Inferior parietal cortex (tissue), 1 donor: Measurements from ENCODE around the gene FYB1.

ENCODE experiments used
- DNase-seq: peaks from one replicate; pipeline ENCODE4 v3.0.0-alpha.2; 2016; ENCODE audit errors: extremely low spot score

FYB1 gene

GRCh38 chr5:39119404-39120051, 99.8 kb downstream of the FYB1 start:
- DNase-seq: no peak

DNA sequence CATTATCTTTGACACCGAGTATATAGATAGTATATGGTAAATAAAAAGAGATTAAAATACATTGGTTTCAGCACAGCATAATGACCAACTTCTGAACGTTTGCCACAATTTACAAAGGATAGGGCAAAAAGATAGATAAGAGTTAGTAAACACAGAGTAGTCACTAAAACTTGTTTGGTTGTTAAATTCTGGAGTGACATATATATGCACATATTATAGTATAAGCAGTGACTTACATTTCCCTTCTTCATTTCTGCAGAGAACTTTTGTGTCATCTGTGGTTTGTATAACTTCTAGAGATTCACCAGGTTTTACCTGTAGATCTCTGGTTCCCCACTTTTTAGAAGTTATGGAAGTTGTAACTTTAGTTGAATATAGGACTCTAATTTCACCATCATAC, 100.7 kb downstream of the FYB1 start:
- no peak for DNase-seq

GRCh38 chr5:39117401-39117800, 102.0 kb downstream of the FYB1 start:
- DNase-seq: no peak

- DNase-seq: no peak
Measured at GRCh38 chr5:39116344-39117170, 102.8 kb downstream of the FYB1 start.

GRCh38 chr5:39115644-39116343, 103.6 kb downstream of the FYB1 start:
- no peak for DNase-seq

DNA sequence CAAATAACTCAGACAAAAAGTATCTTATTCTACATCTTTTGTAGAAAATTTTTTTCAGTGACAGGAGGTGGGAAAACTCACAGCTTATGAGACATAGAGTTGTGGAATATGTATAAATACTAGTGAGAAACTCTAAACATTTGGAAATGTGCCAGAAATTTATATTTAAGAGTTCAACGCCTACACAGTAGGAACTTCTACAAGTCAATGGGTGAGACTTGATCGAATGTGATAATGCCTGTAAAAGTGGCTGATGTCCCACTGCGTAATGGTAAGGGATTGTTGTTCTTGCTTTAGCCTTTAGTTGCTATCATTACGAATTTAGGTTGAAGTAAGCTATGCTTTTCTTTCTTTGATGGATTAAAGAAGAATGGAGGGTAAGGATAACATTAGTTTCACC, 105.2 kb downstream of the FYB1 start:
- DNase-seq: no peak

DNA sequence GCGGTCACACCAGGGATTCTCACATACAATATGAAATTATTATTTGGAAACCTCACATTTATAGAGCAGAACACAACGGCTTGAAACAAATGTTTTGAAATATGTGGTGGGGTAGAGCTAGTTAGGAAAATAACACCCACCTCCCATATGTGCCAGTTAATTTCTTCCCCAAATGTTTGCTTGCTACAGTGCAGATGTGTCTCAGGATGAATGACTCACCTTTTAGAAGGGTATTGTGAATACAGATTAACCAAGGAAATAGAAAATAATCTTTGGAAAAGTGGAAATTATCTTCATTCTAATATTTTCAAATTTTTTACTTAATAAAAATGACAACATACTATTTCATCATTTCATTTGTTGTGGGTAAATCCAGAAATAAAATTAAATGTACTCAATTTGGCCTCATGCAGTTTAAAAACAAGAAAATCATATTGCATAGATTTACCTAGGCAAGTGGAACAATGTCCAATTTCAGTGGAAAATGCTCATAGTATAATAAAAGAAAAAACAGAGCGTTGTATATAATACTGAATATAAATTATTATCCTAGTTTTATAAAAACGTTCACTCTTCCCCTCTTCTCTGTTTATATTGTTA, 105.9 kb downstream of the FYB1 start:
- DNase-seq: no peak

- DNase-seq: peak; percentile 69
Measured at GRCh38 chr5:39109606-39110005, 109.8 kb downstream of the FYB1 start.

GRCh38 chr5:39108987-39109386, 110.4 kb downstream of the FYB1 start:
- peak; percentile 52 for DNase-seq

GRCh38 chr5:39107350-39107749, 112.0 kb downstream of the FYB1 start:
- DNase-seq: no peak

DNA sequence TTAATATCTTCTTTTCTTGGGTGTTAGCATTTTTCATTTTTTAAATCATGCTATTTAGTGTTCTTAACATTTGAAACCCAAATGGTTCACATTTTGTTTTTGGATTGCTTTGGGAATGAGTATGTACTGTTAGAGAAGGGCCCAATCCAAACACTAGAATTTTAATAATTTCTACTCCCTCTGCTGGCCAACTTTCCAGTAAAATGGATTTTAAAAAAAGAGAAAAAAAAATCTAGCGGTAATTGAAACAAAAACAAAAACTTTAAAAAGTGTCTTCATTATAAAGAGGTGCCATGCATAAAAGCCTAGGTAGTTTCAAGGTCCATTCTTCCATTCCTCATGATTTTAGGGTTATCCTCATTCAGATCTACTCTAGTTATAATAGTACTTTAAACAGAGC, 113.0 kb downstream of the FYB1 start:
- DNase-seq: no peak

DNA sequence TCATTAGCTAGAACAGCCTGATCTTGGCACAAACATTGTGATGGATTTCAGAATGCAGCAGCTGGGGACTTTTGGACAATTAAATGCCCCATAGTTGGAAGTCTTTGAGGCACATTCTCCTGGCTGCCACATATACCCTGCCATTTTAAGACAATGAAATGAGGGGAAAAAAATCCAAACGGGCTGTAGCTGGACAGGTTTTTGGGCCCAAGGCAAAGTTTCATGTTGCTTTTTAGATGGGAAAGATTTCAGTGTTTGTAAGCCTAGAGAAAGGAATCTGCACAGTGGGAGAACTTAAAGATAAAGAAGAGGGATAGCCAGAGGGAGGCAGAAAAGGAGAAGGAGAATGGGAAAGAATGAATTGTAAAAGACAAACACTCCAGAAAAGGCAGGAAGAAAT, 115.1 kb downstream of the FYB1 start:
- no peak for DNase-seq

DNA sequence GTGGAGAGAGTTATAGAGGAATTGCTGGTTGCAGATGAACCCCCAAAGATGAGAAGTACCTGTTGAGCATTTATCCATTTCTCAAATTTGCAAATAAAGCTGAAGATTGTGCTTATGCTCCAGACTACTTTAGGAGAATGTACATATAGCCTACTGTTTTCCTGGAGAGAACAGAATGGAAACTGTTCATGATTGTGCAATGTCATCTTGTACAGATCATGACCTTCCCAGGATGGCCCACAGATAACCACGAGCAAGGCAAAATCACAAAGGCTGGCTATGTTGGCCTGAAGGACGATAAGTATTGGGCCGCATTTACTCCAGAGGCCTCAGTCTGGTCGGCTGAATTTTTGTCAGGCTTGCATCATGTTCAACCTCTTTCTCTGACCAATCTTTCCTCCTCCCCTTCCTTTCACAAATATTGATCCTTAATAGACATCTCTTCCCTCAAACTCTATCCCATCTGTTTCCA, 116.6 kb downstream of the FYB1 start:
- DNase-seq: no peak

GRCh38 chr5:39100851-39101396, 118.4 kb downstream of the FYB1 start:
- DNase-seq: no peak

DNA sequence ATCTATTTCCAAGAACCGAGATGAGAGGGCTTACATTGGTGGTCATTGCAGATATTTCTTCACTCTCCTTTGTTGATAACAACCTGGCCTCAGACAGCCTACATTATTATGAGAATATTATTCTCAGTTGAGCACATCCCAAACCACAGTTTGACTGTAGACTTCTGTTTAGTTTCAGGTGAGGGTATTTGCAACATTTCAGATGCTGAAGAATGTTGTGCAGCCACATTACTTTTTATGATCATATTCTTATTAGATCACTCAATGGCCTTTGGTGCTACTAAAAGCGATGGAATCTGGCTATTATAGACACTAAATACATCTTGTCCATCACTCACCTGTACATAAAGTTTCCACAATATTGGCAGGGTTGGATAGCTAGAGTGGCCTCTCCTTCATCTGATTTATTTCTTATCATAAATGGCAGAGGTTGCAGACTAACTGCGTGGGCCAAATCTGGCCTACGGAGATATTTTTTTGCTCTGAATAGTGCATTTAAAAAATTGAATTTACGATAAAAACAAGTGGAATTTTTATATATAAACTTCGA, 119.0 kb downstream of the FYB1 start:
- DNase-seq: no peak

GRCh38 chr5:39099831-39100230, 119.5 kb downstream of the FYB1 start:
- no peak for DNase-seq

DNA sequence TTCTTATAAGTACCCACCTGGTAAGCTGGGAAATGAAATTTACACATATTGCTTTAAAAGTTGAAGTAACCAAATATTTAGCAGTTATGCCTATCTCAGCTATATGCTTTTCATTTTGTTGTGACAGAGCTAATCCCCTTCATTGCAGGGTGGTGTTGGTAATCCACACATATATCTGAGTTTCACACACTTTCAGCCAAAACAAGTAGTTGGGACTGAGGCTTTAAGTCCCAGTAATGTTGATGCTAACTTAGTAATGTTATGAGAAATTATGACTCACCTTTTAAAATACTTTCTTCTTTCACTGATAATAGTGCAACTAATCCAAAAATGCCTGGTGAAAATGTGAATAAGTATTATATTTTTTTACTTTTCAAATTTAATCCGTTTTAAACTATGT, 126.0 kb downstream of the FYB1 start:
- DNase-seq: no peak

- DNase-seq: no peak
Measured at GRCh38 chr5:39092581-39093351, 126.6 kb downstream of the FYB1 start.

- no peak for DNase-seq
Measured at GRCh38 chr5:39091940-39092580, 127.3 kb downstream of the FYB1 start.

DNA sequence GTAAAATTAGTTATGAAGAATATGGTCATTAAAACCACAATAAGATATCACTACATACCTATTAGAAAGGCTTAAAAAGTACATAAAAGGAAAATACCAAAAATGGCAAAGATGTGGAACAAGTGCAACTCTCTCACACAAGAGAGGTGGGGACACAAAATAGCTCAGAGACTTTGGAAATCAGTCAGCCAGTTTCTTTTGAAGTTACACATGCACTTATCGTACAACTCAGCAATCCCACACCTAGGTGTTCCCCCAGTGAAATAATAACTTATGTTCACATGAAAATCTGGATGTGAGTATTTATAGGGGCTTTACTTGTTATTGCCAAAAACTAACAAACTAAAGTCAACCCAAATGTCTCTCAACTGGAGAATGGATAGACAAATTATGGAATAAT, 135.4 kb downstream of the FYB1 start:
- DNase-seq: no peak
